Vagina (tissue), 2 donors: ENCODE results near the gene COX5A. TPM values are rescaled to one million over a fixed set of nuclear protein-coding genes. Genes with fewer than 3 reads are reported as not detected.

Source experiments
- DNase-seq, 2 donors: peaks; one replicate each; pipeline ENCODE4 v3.0.0-alpha.2; 2017; ENCODE audit errors: extremely low spot score in 2 of 2
- H3K27ac ChIP-seq: fragments of 200-600 bp; sonication (generic); one replicate; pipeline ENCODE4 v1.5.1; 2019
- H3K27me3 ChIP-seq: fragments of 200-600 bp; sonication (generic); one replicate; pipeline ENCODE4 v1.5.1; 2019
- H3K36me3 ChIP-seq, 2 donors: fragments of 200-600 bp; sonication (generic); one replicate each; pipeline ENCODE4 v1.5.1; 2017 to 2019
- H3K4me1 ChIP-seq: fragments of 200-600 bp; sonication (generic); one replicate; pipeline ENCODE4 v1.5.1; 2019
- H3K4me3 ChIP-seq, 2 donors: fragments of 200-600 bp; sonication (generic); 1 replicate in 1 of 2; 2 replicates in 1 of 2; pipeline ENCODE4 v1.5.1; 2016 to 2019
- H3K9me3 ChIP-seq: fragments of 200-600 bp; sonication (generic); one replicate; pipeline ENCODE4 v1.5.1; 2019
- CTCF ChIP-seq, 3 experiments: fragments of 450-650 bp in 2 of 3; fragments of 200-600 bp in 1 of 3; sonication (generic) in 1 of 3; IDR thresholded peaks; one replicate each; pipeline ENCODE4 v1.5.1; 2017 to 2019; ENCODE audit warnings: antibody characterized with exemption in 3 of 3, mild to moderate bottlenecking in 2 of 3, moderate library complexity in 2 of 3
- POLR2A ChIP-seq, 2 donors: fragments of 450-650 bp; IDR thresholded peaks; one replicate each; pipeline ENCODE4 v1.6.1; 2017; ENCODE audit warnings: antibody characterized with exemption in 2 of 2, mild to moderate bottlenecking in 2 of 2, moderate library complexity in 2 of 2
- POLR2AphosphoS5 ChIP-seq, 2 donors: sonication (generic); formaldehyde crosslinking; IDR thresholded peaks; one replicate each; pipeline ENCODE4 v1.9.0; 2017; ENCODE audit warnings: antibody characterized with exemption in 2 of 2, mild to moderate bottlenecking in 2 of 2, low read depth in 1 of 2; ENCODE audit not compliant: insufficient read depth in 1 of 2
- intact Hi-C: fragments of 100-400 bp; cut with DNase I; formaldehyde crosslinking; loops from one replicate; pipeline ENCODE4 v1.15.1; 2023
- total RNA-seq: library from RNA; depleted of rRNA; stranded (reverse); fragments of >200 nt; gene quantifications from one replicate; pipeline ENCODE4 v1.2.3, GENCODE V29; 2016

The COX5A gene
- total RNA-seq, 1 donor from 2014 or later, result 123 TPM

DNA sequence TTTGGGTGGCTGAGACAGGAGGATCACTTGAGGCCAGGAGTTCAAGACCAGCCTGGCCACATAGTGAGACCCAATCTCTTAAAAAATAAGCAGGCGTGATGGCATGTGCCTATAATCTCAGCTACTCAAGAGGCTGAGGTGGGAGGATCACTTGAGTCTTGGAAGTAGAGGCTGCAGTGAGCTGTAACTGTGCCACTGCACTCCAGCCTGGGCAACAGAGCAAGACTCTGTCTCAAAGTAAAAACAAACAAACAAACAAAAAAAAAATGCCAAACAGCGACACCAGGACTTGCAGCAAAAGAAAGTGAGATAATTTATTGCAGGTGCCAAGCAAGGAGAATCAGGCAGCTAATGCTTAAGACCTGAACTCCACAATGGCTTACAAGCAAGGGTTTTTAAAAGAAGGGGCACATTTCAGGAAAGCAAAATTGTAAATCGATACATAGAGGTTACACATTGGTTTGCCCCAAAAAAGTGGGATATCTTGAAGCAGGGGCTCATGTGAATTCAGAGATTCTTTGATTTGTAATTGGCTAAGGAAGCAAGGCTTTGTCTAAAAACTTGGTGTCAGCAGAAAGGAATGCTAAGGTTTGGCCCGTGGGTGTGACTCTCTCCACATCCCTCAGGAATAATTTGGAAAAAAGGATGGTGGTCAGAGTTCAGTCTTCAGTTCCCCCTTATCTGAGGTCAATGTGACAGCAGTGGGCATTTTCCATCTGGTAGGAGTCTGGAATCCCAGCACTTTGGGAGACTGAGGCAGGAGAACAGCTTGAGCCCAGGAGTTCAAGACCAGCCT lies 53.2 kb downstream of the COX5A start:
- no peak for TF ChIP-seq POLR2AphosphoS5 (IDR thresholded peaks at IDR 0.05; ENCODE audit: insufficient read depth in 1 of 2, low read depth in 1 of 2)
- no peak for TF ChIP-seq CTCF (IDR thresholded peaks at IDR 0.05)
- TF ChIP-seq POLR2A (IDR thresholded peaks at IDR 0.05), result no peak
- Histone ChIP-seq H3K27me3 (no peaks in the 10 kb centered on the region), H3K36me3 (no peaks in the 10 kb centered on the region), H3K4me1 (peaks cover 8% of the 10 kb centered on the region), H3K9me3 (no peaks in the 10 kb centered on the region), H3K4me3 (no peak overlapping the region), H3K27ac (no peak overlapping the region)
- DNase-seq, result no peak
- intact Hi-C loops, result no loop called here

DNA sequence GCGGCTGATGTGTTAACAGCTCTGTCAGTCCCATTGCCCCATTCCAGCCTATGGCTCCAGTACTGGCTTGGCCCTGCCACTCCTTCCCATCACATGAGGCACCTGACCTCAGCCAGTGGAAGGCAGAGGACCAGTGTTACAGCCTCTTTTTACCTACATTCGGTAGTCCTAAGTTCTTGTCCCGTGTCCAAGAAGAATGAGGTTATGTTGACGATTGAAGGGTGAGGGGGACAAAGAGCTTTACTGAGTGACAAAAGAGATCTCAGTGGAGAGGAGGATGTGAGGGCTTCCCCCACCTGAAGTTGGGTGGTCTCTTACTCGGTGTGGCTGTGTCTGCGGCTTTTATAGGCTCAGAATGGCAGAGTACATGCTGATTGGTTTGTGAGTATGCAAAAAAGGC lies 55.3 kb downstream of the COX5A start:
- H3K4me1 ChIP-seq, result no peaks in the 10 kb centered on the region
- intact Hi-C loops, result no loop called here
- H3K4me3 ChIP-seq, result no peak overlapping the region
- H3K27ac ChIP-seq, result no peak overlapping the region
- no peaks in the 10 kb centered on the region for H3K9me3 ChIP-seq
- H3K36me3 ChIP-seq, result no peaks in the 10 kb centered on the region
- no peak for DNase-seq
- no peaks in the 10 kb centered on the region for H3K27me3 ChIP-seq
- TF ChIP-seq POLR2AphosphoS5 (IDR thresholded peaks at IDR 0.05; ENCODE audit: insufficient read depth in 1 of 2, low read depth in 1 of 2) (no peak), CTCF (IDR thresholded peaks at IDR 0.05) (no peak), POLR2A (IDR thresholded peaks at IDR 0.05) (no peak)

DNA sequence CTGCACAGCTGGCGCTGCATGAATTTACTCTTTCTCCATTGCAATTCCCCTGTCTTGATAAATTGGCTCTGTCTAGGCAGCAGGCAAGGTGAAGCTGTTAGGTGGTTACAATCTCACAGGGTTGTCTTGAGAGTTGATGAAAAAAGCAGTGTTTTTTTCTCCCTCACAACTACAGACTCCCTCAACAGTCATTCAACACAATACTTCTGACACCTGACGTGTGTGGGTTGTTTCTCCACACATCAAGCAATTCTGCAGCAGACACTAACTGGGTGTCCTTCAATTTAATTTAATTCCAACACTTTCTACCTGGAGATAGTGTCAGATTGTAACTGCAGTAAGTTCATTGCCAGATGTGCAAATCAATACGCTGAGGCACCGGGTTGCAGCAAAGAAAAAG lies 59.6 kb downstream of the COX5A start:
- intact Hi-C loops, result no loop called here
- H3K4me1 ChIP-seq, result no peaks in the 10 kb centered on the region

GRCh38 chr15:74873756-74874424 lies 64.0 kb downstream of the COX5A start:
- DNase-seq, result no peak
- Histone ChIP-seq H3K4me3 (peak overlapping the region; percentile 54 to 69), H3K27me3 (no peaks in the 10 kb centered on the region), H3K9me3 (no peaks in the 10 kb centered on the region), H3K36me3 (no peaks in the 10 kb centered on the region), H3K27ac (peak overlapping the region; percentile 84), H3K4me1 (peaks cover 38% of the 10 kb centered on the region)
- intact Hi-C loops, result no loop called here
- TF ChIP-seq POLR2AphosphoS5 (IDR thresholded peaks at IDR 0.05; ENCODE audit: insufficient read depth in 1 of 2, low read depth in 1 of 2) (no peak), POLR2A (IDR thresholded peaks at IDR 0.05) (no peak), CTCF (IDR thresholded peaks at IDR 0.05) (no peak)

More for the DNA sequence above, 59.6 kb downstream of the COX5A start:
- no peaks in the 10 kb centered on the region for H3K9me3 ChIP-seq
- TF ChIP-seq CTCF (IDR thresholded peaks at IDR 0.05), result no peak
- no peak for TF ChIP-seq POLR2AphosphoS5 (IDR thresholded peaks at IDR 0.05; ENCODE audit: insufficient read depth in 1 of 2, low read depth in 1 of 2)
- no peak for TF ChIP-seq POLR2A (IDR thresholded peaks at IDR 0.05)
- H3K4me3 ChIP-seq, result no peak overlapping the region
- no peaks in the 10 kb centered on the region for H3K27me3 ChIP-seq
- DNase-seq, result no peak
- H3K27ac ChIP-seq, result no peak overlapping the region
- H3K36me3 ChIP-seq, result no peaks in the 10 kb centered on the region
